ENCODE data around the gene KBTBD7.
A peak's percentile ranks its signal among the peaks of the same experiment; 100 is the strongest.
"Not testable (repeated sequence)": the region's sequence is repeated elsewhere in the genome, so short reads cannot be mapped to it uniquely, and the experiment has no call there.

Gene KBTBD7

GRCh38 chr13:41196011-41196410, 1.6 kb upstream of the KBTBD7 start:
- DNase-seq (ENCODE audit: low spot score) = no peak

- DNase-seq (ENCODE audit: low spot score) = no peak
Observed at GRCh38 chr13:41193469-41193868, 900 bp downstream of the KBTBD7 start.

- no peak for DNase-seq (ENCODE audit: low spot score)
Observed at GRCh38 chr13:41188584-41188983, 5.8 kb downstream of the KBTBD7 start.

- DNase-seq (ENCODE audit: low spot score) = no peak
Observed at GRCh38 chr13:41186481-41186880, 7.9 kb downstream of the KBTBD7 start.

- no peak for DNase-seq (ENCODE audit: low spot score)
Observed at GRCh38 chr13:41182231-41182630, 12.1 kb downstream of the KBTBD7 start.

- peak; percentile 50 for DNase-seq (ENCODE audit: low spot score)
Observed at GRCh38 chr13:41179593-41180250, 14.6 kb downstream of the KBTBD7 start.

- peak; percentile 62 for DNase-seq (ENCODE audit: low spot score)
Observed at GRCh38 chr13:41178040-41178439, 16.3 kb downstream of the KBTBD7 start.

GRCh38 chr13:41177616-41178015, 16.8 kb downstream of the KBTBD7 start:
- no peak for DNase-seq (ENCODE audit: low spot score)

- not testable (repeated sequence) for DNase-seq (ENCODE audit: low spot score)
Observed at GRCh38 chr13:41175576-41175975, 18.8 kb downstream of the KBTBD7 start.

- no peak for DNase-seq (ENCODE audit: low spot score)
Observed at GRCh38 chr13:41162151-41162550, 32.2 kb downstream of the KBTBD7 start.

- DNase-seq (ENCODE audit: low spot score) = no peak
Observed at GRCh38 chr13:41159174-41159573, 35.2 kb downstream of the KBTBD7 start.

- DNase-seq (ENCODE audit: low spot score) = no peak
Observed at GRCh38 chr13:41157048-41157717, 37.2 kb downstream of the KBTBD7 start.

- no peak for DNase-seq (ENCODE audit: low spot score)
Observed at GRCh38 chr13:41156620-41157019, 37.7 kb downstream of the KBTBD7 start.

GRCh38 chr13:41154042-41154441, 40.3 kb downstream of the KBTBD7 start:
- no peak for DNase-seq (ENCODE audit: low spot score)

- no peak for DNase-seq (ENCODE audit: low spot score)
Observed at GRCh38 chr13:41152005-41152404, 42.4 kb downstream of the KBTBD7 start.

GRCh38 chr13:41150058-41150457, 44.3 kb downstream of the KBTBD7 start:
- DNase-seq (ENCODE audit: low spot score) = no peak

- no peak for DNase-seq (ENCODE audit: low spot score)
Observed at GRCh38 chr13:41148419-41149283, 45.7 kb downstream of the KBTBD7 start.

GRCh38 chr13:41145136-41145908, 49.0 kb downstream of the KBTBD7 start:
- DNase-seq (ENCODE audit: low spot score) = no peak

GRCh38 chr13:41144576-41144975, 49.8 kb downstream of the KBTBD7 start:
- DNase-seq (ENCODE audit: low spot score) = no peak
